ENCODE data around the gene ADAMTS20. TPM values are rescaled to one million over a fixed set of nuclear protein-coding genes. Genes with fewer than 3 reads are reported as not detected.
"Not testable (repeated sequence)": the region's sequence is repeated elsewhere in the genome, so short reads cannot be mapped to it uniquely, and the experiment has no call there.

Gene ADAMTS20
- total RNA-seq, 1 donor = under 0.01 TPM

DNA sequence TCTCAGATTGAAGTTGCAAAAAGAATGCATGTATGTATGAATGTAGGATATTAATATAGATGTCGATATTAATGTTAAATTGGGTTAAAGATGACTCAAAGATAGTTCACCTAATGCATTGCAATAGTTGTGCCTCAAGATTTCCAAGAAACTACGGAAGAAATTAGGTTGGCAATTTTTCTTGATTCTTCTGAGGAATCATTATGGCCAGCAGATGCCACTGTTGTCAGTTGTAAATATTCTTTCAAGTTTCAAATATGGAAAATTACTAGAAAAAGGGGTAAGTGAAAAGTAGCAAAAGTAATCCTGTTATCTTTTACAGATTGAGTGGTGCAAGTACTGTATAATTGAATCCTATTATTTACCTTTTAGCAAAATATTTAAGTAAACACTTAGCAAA is 202.1 kb downstream of the ADAMTS20 start:
- DNase-seq (ENCODE audit: low read depth) = peak; percentile 18
- TF ChIP-seq, protein P1, sequence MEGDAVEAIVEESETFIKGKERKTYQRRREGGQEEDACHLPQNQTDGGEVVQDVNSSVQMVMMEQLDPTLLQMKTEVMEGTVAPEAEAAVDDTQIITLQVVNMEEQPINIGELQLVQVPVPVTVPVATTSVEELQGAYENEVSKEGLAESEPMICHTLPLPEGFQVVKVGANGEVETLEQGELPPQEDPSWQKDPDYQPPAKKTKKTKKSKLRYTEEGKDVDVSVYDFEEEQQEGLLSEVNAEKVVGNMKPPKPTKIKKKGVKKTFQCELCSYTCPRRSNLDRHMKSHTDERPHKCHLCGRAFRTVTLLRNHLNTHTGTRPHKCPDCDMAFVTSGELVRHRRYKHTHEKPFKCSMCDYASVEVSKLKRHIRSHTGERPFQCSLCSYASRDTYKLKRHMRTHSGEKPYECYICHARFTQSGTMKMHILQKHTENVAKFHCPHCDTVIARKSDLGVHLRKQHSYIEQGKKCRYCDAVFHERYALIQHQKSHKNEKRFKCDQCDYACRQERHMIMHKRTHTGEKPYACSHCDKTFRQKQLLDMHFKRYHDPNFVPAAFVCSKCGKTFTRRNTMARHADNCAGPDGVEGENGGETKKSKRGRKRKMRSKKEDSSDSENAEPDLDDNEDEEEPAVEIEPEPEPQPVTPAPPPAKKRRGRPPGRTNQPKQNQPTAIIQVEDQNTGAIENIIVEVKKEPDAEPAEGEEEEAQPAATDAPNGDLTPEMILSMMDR (IDR thresholded peaks at IDR 0.05; ENCODE audit: insufficient read depth, low read depth, low read length) = peak; percentile 25
- no peak overlapping the region for H3K4me3 ChIP-seq (ENCODE audit: low read depth, low read length)

DNA sequence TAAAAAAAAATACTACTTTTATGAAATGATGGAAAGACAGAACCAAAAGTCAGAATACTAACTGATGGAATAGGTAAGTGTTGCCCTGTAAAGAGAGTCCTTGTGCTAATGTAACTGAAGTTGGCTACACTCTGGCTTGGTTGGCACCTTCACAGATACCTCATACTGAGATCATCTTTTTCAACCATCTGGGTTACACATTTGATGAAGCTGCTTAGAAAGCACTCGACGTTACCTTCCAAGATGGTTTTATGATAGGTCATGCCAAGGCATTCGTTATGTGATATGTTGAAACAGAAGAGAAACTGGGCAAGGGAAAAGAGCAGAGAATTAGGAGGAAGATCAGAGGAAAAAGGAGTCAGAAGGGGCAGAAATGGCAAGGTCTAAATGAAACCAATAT is 203.8 kb downstream of the ADAMTS20 start:
- DNase-seq (ENCODE audit: low read depth) = no peak
- TF ChIP-seq, protein P1 (IDR thresholded peaks at IDR 0.05; ENCODE audit: insufficient read depth, low read depth, low read length) = no peak
- H3K4me3 ChIP-seq (ENCODE audit: low read depth, low read length) = no peak overlapping the region

DNA sequence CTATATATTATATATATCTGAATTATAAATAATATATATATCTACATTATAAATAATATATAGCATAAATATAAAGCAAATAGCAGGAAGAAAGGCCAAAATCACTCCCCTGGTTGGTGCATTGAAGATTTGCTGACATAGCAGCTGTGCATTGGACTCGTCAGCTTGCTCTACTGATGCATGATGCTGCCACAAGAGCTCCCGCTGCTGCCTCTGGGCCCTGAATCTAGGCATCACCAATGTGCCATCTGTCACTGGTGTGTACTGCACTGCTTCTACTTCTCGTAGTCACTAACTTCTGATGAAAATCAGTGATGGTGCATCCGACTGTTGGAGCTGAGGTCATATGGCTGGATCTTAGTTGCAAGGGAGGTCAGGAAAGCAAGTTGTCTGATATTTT is 205.0 kb downstream of the ADAMTS20 start:
- TF ChIP-seq, protein P1 (IDR thresholded peaks at IDR 0.05; ENCODE audit: insufficient read depth, low read depth, low read length) = no peak
- no peak overlapping the region for H3K4me3 ChIP-seq (ENCODE audit: low read depth, low read length)
- DNase-seq (ENCODE audit: low read depth) = no peak

DNA sequence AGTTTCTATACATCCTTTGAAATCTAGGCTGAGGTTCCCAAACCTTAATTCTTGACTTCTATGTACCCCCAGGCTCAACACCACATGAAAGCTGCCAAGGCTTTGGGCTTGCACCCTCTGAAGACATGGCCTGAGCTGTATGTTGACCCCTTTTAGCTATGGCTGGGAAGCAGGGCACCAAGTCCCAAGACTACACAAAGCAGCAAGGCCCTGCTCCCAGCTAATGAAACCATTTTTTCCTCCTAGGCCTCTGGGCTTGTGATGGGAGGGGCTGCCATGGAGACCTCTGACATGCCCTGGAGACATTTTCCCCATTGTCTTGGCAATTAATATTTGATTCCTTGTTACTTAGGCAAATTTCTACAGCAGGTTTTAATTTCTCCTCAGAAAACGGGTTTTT is 207.0 kb downstream of the ADAMTS20 start:
- DNase-seq (ENCODE audit: low read depth) = no peak
- H3K4me3 ChIP-seq (ENCODE audit: low read depth, low read length) = no peak overlapping the region
- TF ChIP-seq, protein P1 (IDR thresholded peaks at IDR 0.05; ENCODE audit: insufficient read depth, low read depth, low read length) = no peak

DNA sequence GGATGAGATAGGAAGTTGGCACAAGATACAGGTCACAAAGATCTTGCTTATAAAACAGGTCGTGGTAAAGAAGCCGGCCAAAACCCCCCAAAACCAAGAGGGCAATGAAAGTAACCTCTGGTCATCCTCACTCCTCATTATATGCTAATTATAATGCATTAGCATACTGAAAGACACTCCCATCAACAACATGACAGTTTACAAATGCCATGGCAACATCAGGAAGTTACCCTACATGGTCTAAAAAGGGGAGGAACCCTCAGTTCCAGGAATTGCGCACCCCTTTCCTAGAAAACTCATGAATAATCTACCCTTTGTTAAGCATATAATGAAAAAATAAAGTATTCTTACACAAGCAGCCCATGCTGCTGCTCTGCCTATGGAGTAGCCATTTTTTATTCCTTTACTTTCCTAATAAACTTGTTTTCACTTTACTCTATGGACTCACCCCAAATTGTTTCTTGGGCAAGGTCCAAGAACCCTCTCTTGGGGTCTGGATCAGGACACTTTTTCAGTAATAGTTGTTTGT is 210.2 kb downstream of the ADAMTS20 start:
- not testable (repeated sequence) for DNase-seq (ENCODE audit: low read depth); H3K4me3 ChIP-seq (ENCODE audit: low read depth, low read length)

DNA sequence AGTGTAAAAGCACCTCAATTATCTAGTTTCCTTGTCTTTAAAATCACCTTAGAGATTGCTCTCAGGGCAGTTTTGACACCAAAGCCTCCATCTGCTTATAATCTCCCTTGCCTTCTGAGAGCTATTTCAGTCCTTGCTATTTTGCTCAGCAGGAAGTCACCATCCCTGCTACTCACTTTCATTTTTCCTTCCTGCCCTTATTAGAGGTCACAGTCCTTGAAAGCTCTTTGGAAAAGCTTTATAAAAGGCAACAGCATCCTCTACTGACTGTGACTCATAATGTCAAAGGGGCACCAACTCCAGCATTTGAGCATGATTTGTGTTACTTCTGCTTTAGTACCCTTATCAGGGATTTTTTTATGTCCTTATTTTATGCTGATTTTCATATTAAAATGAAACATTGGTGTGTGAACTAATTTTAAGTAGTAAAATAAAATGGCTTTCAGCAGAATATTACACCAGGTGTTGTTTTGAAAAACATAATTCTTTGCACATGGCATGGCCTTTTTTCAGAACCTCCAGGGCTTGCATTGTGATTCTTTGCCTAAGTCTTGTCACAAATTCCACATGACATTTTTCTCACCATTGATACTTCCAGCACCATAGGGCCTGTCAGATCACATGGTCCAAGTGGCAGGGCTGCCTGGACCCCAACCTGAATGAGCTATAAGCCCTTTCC is 213.0 kb downstream of the ADAMTS20 start:
- TF ChIP-seq, protein P1 (IDR thresholded peaks at IDR 0.05; ENCODE audit: insufficient read depth, low read depth, low read length) = peak; percentile 56
- DNase-seq (ENCODE audit: low read depth) = peak; percentile 74
- no peak overlapping the region for H3K4me3 ChIP-seq (ENCODE audit: low read depth, low read length)

DNA sequence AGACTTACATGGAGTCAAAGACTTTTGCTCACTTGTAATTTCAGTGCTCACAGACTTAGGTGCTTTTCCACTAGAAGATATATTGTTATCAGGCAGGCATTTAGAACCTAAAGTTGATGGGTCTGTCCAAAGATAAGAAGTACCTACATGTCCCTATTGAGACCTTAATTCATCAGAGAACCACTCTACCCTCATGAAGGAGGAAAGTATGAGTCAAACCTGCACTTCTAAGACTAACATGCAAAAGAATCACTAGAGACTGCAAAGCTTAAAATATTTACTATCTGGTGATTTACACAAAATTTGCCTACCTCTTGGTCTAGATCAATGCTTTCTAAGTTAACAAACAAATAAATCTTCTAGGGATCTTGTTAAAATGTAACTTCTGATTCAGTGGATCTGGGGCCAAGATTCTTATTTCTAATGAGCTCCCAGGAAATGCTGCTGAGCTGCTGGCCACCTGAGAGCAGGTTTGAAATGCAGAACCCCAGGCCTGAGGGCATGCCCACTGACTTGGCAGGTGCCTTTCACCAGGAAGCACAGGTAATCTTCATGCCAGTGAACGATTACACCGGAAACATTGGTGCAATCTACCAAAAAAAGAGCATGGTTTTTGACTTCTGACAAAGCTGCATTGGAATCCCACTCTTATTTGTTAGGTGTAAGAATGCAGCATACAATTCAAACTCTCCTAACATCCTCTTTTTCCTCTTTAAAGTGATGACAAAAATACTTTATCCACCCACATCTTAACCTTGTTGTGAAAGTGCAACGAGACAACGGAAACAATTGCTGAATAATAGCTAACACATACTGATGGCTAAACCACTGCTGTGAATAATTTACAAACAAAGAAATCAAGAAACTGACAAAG is 214.2 kb downstream of the ADAMTS20 start:
- no peak overlapping the region for H3K4me3 ChIP-seq (ENCODE audit: low read depth, low read length)
- TF ChIP-seq, protein P1 (IDR thresholded peaks at IDR 0.05; ENCODE audit: insufficient read depth, low read depth, low read length) = no peak
- DNase-seq (ENCODE audit: low read depth) = no peak
